ENCODE measurements around the gene MRPL49. TPM values are rescaled to one million over a fixed set of nuclear protein-coding genes. Genes with fewer than 3 reads are reported as not detected.
A peak's percentile ranks its signal among the peaks of the same experiment; 100 is the strongest.

MRPL49 gene
- total and polyA plus RNA-seq, 2 experiments from 2014 or later = 78.2 to 122 TPM

DNA sequence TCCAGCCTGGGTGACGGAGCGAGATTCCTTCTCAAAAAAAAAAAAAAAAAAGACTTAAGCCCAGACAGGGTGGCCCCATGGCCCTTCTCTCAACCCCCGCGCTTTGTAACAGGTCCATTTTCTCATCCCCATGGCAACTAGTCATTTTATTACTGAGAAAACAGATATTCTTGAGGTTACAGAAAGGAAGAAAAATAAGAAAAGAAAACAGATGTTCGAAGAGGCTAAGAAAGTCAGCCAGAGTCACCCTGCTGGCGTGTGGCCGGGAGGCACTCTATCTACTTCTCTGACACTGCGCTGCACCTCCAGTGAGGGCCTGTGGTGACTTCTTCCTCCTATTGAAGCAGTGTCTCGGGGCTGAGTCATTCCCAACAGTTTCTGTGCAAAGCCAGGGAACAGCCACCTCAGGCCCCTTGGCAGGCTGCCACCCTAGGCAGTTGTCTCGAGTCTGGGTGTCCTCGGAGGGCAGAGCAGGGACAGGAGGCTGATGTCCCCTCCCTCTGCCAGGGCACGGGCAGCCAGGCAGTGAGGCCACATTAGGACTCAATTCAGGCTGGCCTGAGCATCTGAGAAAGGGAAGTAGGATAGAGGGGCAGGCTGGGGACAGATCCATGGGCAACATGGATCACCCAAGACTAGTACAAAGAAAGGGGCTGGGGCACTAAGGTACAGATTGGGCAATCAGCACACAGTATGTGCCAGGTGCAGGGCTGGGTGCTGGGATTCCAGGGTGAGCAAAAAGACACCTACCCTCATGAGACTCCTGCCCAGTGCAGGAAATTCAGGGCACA, 28.6 kb downstream of the MRPL49 start:
- Histone ChIP-seq H3K27me3 (no peaks in the 10 kb centered on the region), H3K4me3 (no peak overlapping the region), H3K4me1 (ENCODE audit: low read depth) (no peaks in the 10 kb centered on the region), H3K36me3 (no peaks in the 10 kb centered on the region), H3K27ac (no peak overlapping the region), H3K9me3 (ENCODE audit: low read depth) (no peaks in the 10 kb centered on the region)
- peak in 1 of 2 donors; percentile 63 for DNase-seq (ENCODE audit: low read depth in 1 of 2, low spot score in 1 of 2)
- TF ChIP-seq, protein P1, sequence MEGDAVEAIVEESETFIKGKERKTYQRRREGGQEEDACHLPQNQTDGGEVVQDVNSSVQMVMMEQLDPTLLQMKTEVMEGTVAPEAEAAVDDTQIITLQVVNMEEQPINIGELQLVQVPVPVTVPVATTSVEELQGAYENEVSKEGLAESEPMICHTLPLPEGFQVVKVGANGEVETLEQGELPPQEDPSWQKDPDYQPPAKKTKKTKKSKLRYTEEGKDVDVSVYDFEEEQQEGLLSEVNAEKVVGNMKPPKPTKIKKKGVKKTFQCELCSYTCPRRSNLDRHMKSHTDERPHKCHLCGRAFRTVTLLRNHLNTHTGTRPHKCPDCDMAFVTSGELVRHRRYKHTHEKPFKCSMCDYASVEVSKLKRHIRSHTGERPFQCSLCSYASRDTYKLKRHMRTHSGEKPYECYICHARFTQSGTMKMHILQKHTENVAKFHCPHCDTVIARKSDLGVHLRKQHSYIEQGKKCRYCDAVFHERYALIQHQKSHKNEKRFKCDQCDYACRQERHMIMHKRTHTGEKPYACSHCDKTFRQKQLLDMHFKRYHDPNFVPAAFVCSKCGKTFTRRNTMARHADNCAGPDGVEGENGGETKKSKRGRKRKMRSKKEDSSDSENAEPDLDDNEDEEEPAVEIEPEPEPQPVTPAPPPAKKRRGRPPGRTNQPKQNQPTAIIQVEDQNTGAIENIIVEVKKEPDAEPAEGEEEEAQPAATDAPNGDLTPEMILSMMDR (IDR thresholded peaks at IDR 0.05; ENCODE audit: low read depth, low read length) = no peak

DNA sequence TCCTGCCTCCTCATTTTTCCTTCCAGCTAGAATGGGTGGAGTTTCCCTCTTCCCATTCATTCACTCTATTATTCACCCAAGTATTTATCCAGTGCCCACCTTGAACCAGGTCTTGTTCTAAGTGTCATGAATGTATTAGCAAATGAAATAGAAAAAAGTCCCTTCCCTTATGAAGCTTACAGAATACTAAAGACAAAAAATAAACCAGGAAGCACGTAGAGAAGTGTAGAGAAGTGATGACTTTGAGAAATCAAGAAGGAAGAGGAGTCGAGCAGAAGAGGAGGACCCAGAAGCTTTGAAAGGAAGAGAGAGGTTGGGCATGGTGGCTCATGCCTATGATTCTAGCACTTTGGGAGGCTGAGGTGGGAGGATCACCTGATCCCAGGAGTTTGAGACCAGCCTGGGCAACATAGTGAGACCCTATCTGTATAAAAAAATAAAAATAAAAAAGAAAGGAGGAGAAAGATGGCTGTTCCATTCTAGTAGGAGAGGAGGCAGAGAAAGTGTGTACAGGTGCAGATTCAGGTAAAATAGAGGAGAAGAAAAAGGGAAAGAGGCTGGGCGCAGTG, 29.3 kb downstream of the MRPL49 start:
- Histone ChIP-seq H3K4me1 (ENCODE audit: low read depth) (no peaks in the 10 kb centered on the region), H3K9me3 (ENCODE audit: low read depth) (no peaks in the 10 kb centered on the region), H3K27ac (no peak overlapping the region), H3K27me3 (no peaks in the 10 kb centered on the region), H3K4me3 (no peak overlapping the region), H3K36me3 (no peaks in the 10 kb centered on the region)
- TF ChIP-seq, protein P1 (IDR thresholded peaks at IDR 0.05; ENCODE audit: low read depth, low read length) = no peak
- DNase-seq (ENCODE audit: low read depth in 1 of 2, low spot score in 1 of 2) = no peak

DNA sequence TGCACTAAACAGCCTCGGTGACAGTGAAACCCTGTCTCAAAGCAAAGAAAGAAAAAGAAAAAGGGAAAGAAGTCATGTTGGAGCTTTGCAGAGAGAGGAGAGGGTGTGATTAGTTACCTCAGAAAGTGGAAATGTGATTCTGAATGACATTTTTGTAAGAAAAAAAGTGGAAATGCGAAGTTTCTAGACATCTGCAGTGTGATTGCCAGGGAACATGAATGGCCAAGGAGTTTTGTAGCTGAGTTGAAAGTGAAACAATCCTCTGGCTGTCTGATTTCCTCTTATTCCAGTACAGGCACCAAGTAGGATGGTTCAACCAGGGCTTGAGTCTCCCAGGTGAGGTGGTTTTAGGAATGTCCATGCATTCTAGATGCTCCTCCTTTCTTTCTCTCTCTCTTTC, 30.0 kb downstream of the MRPL49 start:
- DNase-seq (ENCODE audit: low read depth in 1 of 2, low spot score in 1 of 2) = no peak
- Histone ChIP-seq H3K36me3 (no peaks in the 10 kb centered on the region), H3K4me3 (no peak overlapping the region), H3K27ac (no peak overlapping the region), H3K4me1 (ENCODE audit: low read depth) (no peaks in the 10 kb centered on the region), H3K9me3 (ENCODE audit: low read depth) (no peaks in the 10 kb centered on the region), H3K27me3 (no peaks in the 10 kb centered on the region)
- TF ChIP-seq, protein P1 (IDR thresholded peaks at IDR 0.05; ENCODE audit: low read depth, low read length) = no peak

DNA sequence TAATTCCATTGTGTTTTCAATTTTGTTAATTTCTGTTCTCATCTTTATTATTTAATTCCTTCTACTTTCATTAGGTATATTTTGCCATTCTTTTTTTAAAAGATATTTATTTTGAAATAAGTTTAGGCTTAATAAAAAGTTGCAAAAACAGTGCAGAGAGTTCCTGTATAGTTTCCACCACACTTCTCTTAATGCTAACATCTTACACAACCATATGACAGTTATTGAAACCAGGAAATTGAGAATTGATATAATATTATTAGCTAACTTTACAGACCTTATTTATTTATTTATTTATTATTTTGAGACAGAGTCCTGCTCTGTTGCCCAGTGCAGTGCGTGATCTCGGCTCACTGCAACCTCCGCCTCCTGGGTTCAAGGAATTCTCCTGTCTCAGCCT, 34.1 kb downstream of the MRPL49 start:
- Histone ChIP-seq H3K36me3 (no peaks in the 10 kb centered on the region), H3K4me3 (no peak overlapping the region), H3K4me1 (ENCODE audit: low read depth) (no peaks in the 10 kb centered on the region), H3K9me3 (ENCODE audit: low read depth) (no peaks in the 10 kb centered on the region), H3K27ac (no peak overlapping the region), H3K27me3 (no peaks in the 10 kb centered on the region)
- TF ChIP-seq, protein P1 (IDR thresholded peaks at IDR 0.05; ENCODE audit: low read depth, low read length) = no peak
- no peak for DNase-seq (ENCODE audit: low read depth in 1 of 2, low spot score in 1 of 2)

DNA sequence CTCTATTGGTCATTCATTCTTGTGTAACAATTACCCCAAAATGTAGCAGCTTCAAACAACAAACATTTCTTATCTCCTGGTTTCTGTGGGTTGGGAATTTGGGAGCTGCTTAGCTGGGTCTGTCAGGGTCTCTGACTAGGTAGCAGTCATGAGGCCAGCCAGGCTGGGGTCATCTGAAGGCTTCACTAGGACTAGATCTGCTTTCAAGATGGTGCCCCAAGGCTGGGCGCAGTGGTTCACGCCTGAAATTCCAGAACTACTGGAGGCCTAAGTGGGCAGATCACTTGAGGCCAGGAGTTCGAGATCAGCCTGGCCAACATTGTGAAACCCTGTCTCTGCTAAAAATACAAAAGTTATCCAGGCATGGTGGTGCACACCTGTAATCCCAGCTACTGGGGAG, 34.8 kb downstream of the MRPL49 start:
- TF ChIP-seq, protein P1 (IDR thresholded peaks at IDR 0.05; ENCODE audit: low read depth, low read length) = no peak
- Histone ChIP-seq H3K27me3 (no peaks in the 10 kb centered on the region), H3K4me3 (no peak overlapping the region), H3K4me1 (ENCODE audit: low read depth) (no peaks in the 10 kb centered on the region), H3K36me3 (no peaks in the 10 kb centered on the region), H3K9me3 (ENCODE audit: low read depth) (no peaks in the 10 kb centered on the region), H3K27ac (no peak overlapping the region)
- no peak for DNase-seq (ENCODE audit: low read depth in 1 of 2, low spot score in 1 of 2)

All from cardiac muscle cell (in vitro differentiated cells and primary cell).